Vagina (tissue), 2 donors: ENCODE data around the gene DICER1. TPM values are rescaled to one million over a fixed set of nuclear protein-coding genes. Genes with fewer than 3 reads are reported as not detected.
"Not testable (repeated sequence)": the region's sequence is repeated elsewhere in the genome, so short reads cannot be mapped to it uniquely, and the experiment has no call there.

Source experiments
- DNase-seq, 2 donors: peaks; one replicate each; pipeline ENCODE4 v3.0.0-alpha.2; 2017; ENCODE audit errors: extremely low spot score in 2 of 2
- H3K27ac ChIP-seq: fragments of 200-600 bp; sonication (generic); one replicate; pipeline ENCODE4 v1.5.1; 2019
- H3K27me3 ChIP-seq: fragments of 200-600 bp; sonication (generic); one replicate; pipeline ENCODE4 v1.5.1; 2019
- H3K36me3 ChIP-seq, 2 donors: fragments of 200-600 bp; sonication (generic); one replicate each; pipeline ENCODE4 v1.5.1; 2017 to 2019
- H3K4me1 ChIP-seq: fragments of 200-600 bp; sonication (generic); one replicate; pipeline ENCODE4 v1.5.1; 2019
- H3K4me3 ChIP-seq, 2 donors: fragments of 200-600 bp; sonication (generic); 1 replicate in 1 of 2; 2 replicates in 1 of 2; pipeline ENCODE4 v1.5.1; 2016 to 2019
- H3K9me3 ChIP-seq: fragments of 200-600 bp; sonication (generic); one replicate; pipeline ENCODE4 v1.5.1; 2019
- POLR2A ChIP-seq, 2 donors: fragments of 450-650 bp; IDR thresholded peaks; one replicate each; pipeline ENCODE4 v1.6.1; 2017; ENCODE audit warnings: antibody characterized with exemption in 2 of 2, mild to moderate bottlenecking in 2 of 2, moderate library complexity in 2 of 2
- POLR2AphosphoS5 ChIP-seq, 2 donors: sonication (generic); formaldehyde crosslinking; IDR thresholded peaks; one replicate each; pipeline ENCODE4 v1.9.0; 2017; ENCODE audit warnings: antibody characterized with exemption in 2 of 2, mild to moderate bottlenecking in 2 of 2, low read depth in 1 of 2; ENCODE audit not compliant: insufficient read depth in 1 of 2
- intact Hi-C: fragments of 100-400 bp; cut with DNase I; formaldehyde crosslinking; loops from one replicate; pipeline ENCODE4 v1.15.1; 2023
- total RNA-seq: library from RNA; depleted of rRNA; stranded (reverse); fragments of >200 nt; gene quantifications from one replicate; pipeline ENCODE4 v1.2.3, GENCODE V29; 2016
- TF ChIP-seq, protein P1 (sequence below), 3 experiments: fragments of 450-650 bp in 2 of 3; fragments of 200-600 bp in 1 of 3; sonication (generic) in 1 of 3; IDR thresholded peaks; one replicate each; pipeline ENCODE4 v1.5.1; 2017 to 2019; ENCODE audit warnings: antibody characterized with exemption in 3 of 3, mild to moderate bottlenecking in 2 of 3, moderate library complexity in 2 of 3

The DICER1 gene
- total RNA-seq, 1 donor from 2014 or later = 68.3 TPM

DNA sequence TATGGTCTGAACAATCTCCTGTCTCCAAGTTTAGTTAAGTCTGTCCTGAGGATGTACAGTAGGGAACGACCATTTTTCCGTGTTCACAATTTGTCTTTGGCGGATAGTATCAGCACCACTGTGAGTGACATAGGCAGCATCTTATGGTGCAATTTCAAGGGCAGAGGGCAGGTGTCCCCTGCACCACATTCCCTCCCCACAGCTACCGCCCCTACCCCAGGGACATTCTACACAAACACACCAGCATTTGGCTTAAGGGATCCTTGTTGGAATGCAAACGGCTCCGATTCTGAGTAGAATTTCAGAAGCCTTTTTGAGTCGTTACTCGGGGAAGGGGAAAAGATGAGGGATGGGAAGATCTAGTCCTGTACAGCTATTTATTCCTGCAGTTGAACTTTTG is 25.1 kb upstream of the DICER1 start:
- peaks cover 21% of the 10 kb centered on the region for H3K4me1 ChIP-seq
- TF ChIP-seq POLR2A (IDR thresholded peaks at IDR 0.05) = no peak
- TF ChIP-seq, protein P1, sequence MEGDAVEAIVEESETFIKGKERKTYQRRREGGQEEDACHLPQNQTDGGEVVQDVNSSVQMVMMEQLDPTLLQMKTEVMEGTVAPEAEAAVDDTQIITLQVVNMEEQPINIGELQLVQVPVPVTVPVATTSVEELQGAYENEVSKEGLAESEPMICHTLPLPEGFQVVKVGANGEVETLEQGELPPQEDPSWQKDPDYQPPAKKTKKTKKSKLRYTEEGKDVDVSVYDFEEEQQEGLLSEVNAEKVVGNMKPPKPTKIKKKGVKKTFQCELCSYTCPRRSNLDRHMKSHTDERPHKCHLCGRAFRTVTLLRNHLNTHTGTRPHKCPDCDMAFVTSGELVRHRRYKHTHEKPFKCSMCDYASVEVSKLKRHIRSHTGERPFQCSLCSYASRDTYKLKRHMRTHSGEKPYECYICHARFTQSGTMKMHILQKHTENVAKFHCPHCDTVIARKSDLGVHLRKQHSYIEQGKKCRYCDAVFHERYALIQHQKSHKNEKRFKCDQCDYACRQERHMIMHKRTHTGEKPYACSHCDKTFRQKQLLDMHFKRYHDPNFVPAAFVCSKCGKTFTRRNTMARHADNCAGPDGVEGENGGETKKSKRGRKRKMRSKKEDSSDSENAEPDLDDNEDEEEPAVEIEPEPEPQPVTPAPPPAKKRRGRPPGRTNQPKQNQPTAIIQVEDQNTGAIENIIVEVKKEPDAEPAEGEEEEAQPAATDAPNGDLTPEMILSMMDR (IDR thresholded peaks at IDR 0.05) = no peak
- no peak for DNase-seq
- no peak overlapping the region for H3K27ac ChIP-seq
- H3K36me3 ChIP-seq = no peaks in the 10 kb centered on the region
- no peaks in the 10 kb centered on the region for H3K9me3 ChIP-seq
- intact Hi-C loops = no loop called here
- H3K27me3 ChIP-seq = no peaks in the 10 kb centered on the region
- H3K4me3 ChIP-seq = no peak overlapping the region

DNA sequence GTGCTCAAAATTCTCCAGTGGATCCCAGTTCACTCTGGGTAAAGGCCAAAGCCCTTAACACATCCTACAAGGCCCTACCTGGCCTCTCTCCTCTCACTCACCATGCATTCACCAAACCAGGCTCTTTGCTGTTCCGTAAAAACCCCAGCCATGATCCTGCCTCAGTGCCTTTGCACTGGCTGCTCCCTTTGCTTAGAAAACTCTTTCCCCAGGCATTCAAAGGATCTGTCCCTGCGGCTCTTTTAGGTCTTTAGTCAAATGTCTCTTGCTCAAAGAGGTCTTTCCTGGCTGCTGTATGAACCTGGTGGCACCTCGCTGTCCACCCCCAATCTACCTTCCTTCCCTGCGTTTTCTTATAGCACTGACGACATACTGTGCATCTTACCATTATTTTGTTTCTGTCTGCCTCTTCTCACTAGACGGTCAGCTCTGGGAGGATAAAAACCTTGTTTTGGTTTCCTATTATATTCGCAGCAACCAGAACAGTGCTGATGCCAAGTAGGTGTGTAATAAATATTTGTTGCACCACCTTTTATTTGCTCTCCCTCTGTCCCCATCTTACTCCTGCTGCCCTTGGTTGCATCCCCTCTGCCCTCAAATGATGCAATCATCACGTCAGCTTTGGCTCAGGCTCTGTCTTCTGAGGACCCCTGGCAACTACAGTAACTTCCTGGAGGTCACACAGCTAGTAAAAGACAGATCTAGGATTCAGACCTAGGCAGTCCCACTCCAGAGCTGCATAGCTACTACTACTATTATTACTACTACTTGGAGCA is 23.8 kb upstream of the DICER1 start:
- no peak for DNase-seq
- no peaks in the 10 kb centered on the region for H3K27me3 ChIP-seq
- intact Hi-C loops = no loop called here
- H3K4me1 ChIP-seq = peaks cover 21% of the 10 kb centered on the region
- TF ChIP-seq POLR2AphosphoS5 (IDR thresholded peaks at IDR 0.05; ENCODE audit: insufficient read depth in 1 of 2, low read depth in 1 of 2) (no peak), POLR2A (IDR thresholded peaks at IDR 0.05) (no peak)
- TF ChIP-seq, protein P1 (IDR thresholded peaks at IDR 0.05) = no peak
- H3K36me3 ChIP-seq = no peaks in the 10 kb centered on the region
- H3K9me3 ChIP-seq = no peaks in the 10 kb centered on the region
- H3K4me3 ChIP-seq = no peak overlapping the region
- no peak overlapping the region for H3K27ac ChIP-seq

DNA sequence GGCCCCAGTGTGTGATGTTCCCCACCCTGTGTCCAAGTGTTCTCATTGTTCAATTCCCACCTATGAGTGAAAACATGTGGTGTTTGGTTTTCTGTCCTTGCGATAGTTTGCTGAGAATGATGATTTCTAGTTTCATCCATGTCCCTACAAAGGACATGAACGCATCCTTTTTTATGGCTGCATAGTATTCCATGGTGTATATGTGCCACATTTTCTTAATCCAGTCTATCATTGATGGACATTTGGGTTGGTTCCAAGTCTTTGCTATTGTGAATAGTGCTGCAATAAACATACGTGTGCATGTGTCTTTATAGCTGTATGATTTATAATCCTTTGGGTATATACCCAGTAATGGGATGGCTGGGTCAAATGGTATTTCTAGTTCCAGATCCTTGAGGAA is 18.3 kb upstream of the DICER1 start:
- H3K36me3 ChIP-seq, H3K27me3 ChIP-seq, H3K4me1 ChIP-seq, DNase-seq, intact Hi-C loops, H3K9me3 ChIP-seq, H3K4me3 ChIP-seq, H3K27ac ChIP-seq: not testable (repeated sequence)

DNA sequence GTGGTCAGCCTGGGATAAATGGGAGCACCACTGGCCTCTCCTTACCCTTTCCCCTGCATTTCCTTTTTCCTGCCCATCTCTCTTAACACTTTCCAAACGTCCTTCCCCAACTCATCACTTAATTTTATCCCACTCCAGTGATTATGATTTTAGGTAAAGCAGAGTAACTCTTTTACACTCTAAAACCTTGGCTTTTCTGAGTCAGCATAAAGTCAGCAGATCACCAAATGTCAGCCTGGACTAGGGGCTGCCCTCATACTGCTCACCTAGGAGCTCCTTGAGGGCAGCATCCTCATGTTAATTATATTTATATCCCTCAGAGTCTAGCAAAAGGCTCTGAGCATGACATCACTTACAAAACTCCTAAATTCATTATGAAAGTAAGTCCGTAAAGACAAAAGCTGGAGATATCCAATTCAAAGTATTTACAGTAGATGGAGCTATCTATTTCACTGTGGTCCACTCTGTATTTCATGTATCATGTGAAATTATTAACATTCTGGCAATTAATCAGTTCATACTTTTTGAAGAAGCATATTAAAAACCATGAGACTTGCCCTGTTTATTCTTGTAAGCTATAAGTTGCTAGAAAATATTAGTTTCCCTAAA is 17.0 kb upstream of the DICER1 start:
- DNase-seq = no peak
- Histone ChIP-seq H3K27me3 (no peaks in the 10 kb centered on the region), H3K27ac (no peak overlapping the region), H3K36me3 (no peaks in the 10 kb centered on the region), H3K9me3 (no peaks in the 10 kb centered on the region), H3K4me3 (no peak overlapping the region), H3K4me1 (no peaks in the 10 kb centered on the region)
- intact Hi-C loops = no loop called here
- TF ChIP-seq, protein P1 (IDR thresholded peaks at IDR 0.05) = no peak
- TF ChIP-seq POLR2A (IDR thresholded peaks at IDR 0.05) (no peak), POLR2AphosphoS5 (IDR thresholded peaks at IDR 0.05; ENCODE audit: insufficient read depth in 1 of 2, low read depth in 1 of 2) (no peak)

DNA sequence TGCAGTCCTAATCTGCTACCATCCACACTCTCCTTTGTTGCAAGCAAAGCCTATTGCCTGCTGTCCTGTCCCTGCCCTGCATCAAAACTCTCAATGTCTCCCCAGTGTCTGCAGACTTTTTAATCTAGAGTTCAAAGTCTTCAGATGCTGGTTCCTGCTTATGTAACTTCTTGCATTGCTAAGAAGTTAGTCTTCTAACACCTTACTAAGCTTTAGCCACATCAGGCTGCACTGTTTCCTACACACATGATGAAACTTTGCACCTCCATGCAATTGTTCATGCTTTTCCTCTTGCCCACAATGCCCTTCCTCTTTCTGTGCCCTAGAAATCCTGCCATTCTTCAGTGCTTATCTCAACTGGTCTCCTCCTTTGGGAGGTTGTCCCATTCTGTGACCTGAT is 16.2 kb upstream of the DICER1 start:
- Histone ChIP-seq H3K4me3 (no peak overlapping the region), H3K9me3 (no peaks in the 10 kb centered on the region), H3K27ac (no peak overlapping the region), H3K27me3 (no peaks in the 10 kb centered on the region), H3K4me1 (no peaks in the 10 kb centered on the region), H3K36me3 (no peaks in the 10 kb centered on the region)
- TF ChIP-seq, protein P1 (IDR thresholded peaks at IDR 0.05) = no peak
- TF ChIP-seq POLR2AphosphoS5 (IDR thresholded peaks at IDR 0.05; ENCODE audit: insufficient read depth in 1 of 2, low read depth in 1 of 2) (no peak), POLR2A (IDR thresholded peaks at IDR 0.05) (no peak)
- no peak for DNase-seq
- intact Hi-C loops = no loop called here
